Liver (tissue), 3 donors: ENCODE results near the gene FGD4.

ENCODE experiments used
- GABPA ChIP-seq, 2 donors: IDR thresholded peaks in 1 of 2; conservative IDR thresholded peaks in 1 of 2; 2 replicates each; pipeline ENCODE4 v1.6.1; 2016; ENCODE audit warnings: antibody characterized with exemption in 2 of 2, mild to moderate bottlenecking in 1 of 2, moderate library complexity in 1 of 2
- HNF4A ChIP-seq, 2 donors: conservative IDR thresholded peaks; 2 replicates each; pipeline ENCODE4 v1.6.1; 2016; ENCODE audit warnings: antibody characterized with exemption in 2 of 2, mild to moderate bottlenecking in 2 of 2
- RAD21 ChIP-seq, 2 donors: IDR thresholded peaks; 2 replicates each; pipeline ENCODE4 v1.6.1; 2016; ENCODE audit warnings: antibody characterized with exemption in 2 of 2, mild to moderate bottlenecking in 2 of 2
- SP1 ChIP-seq: IDR thresholded peaks from 2 replicates; pipeline ENCODE4 v1.6.1; 2018; ENCODE audit warnings: antibody characterized with exemption, mild to moderate bottlenecking
- TAF1 ChIP-seq: conservative IDR thresholded peaks from 2 replicates; pipeline ENCODE4 v1.6.1; 2016; ENCODE audit warnings: antibody characterized with exemption, mild to moderate bottlenecking
- YY1 ChIP-seq: IDR thresholded peaks from 2 replicates; pipeline ENCODE4 v1.6.1; 2016; ENCODE audit warnings: antibody characterized with exemption, mild to moderate bottlenecking
- TF ChIP-seq, protein P1 (sequence below): fragments of 150-350 bp; IDR thresholded peaks from 2 replicates; pipeline ENCODE4 v1.5.1; 2017; ENCODE audit warnings: improper control_type of control experiment, low read depth, low read length; ENCODE audit not compliant: missing input control
- TF ChIP-seq, protein P2 (sequence below): IDR thresholded peaks from 2 replicates; pipeline ENCODE4 v1.6.1; 2016; ENCODE audit warnings: antibody characterized with exemption
- TF ChIP-seq, protein P3 (sequence below): IDR thresholded peaks from 2 replicates; pipeline ENCODE4 v1.6.1; 2016; ENCODE audit warnings: antibody characterized with exemption
- TF ChIP-seq, protein P4 (sequence below): IDR thresholded peaks from 2 replicates; pipeline ENCODE4 v1.6.1; 2016; ENCODE audit warnings: antibody characterized with exemption
- donor health status: healthy.
- donor health status: healthy.

DNA sequence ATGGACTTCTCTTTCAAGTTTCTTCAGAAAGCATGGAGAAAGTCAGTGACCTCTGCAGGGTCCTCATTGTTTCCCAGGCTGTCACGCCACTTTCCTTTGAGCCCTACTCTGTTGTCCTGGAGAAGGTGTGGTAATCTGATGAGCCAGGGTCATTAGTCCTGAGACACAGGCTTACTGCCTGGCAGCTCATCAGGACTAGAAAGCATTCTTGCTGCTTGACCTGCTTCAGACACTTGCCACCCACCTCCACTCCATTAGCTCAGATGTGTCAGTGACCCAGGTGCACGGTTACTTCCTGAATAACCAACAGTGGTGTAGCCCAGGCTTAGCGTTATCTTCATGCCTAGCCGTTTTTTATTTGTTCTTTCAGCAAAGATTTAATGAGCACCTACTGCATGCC is 93.9 kb downstream of the FGD4 start:
- TF ChIP-seq YY1 (no peak), GABPA (IDR thresholded peaks at IDR 0.05 in 1 of 2, conservative IDR thresholded peaks at IDR 0.05 in 1 of 2) (no peak), RAD21 (IDR thresholded peaks at IDR 0.05) (no peak), SP1 (no peak), TAF1 (no peak), HNF4A (conservative IDR thresholded peaks at IDR 0.05) (no peak)
- TF ChIP-seq, protein P1, sequence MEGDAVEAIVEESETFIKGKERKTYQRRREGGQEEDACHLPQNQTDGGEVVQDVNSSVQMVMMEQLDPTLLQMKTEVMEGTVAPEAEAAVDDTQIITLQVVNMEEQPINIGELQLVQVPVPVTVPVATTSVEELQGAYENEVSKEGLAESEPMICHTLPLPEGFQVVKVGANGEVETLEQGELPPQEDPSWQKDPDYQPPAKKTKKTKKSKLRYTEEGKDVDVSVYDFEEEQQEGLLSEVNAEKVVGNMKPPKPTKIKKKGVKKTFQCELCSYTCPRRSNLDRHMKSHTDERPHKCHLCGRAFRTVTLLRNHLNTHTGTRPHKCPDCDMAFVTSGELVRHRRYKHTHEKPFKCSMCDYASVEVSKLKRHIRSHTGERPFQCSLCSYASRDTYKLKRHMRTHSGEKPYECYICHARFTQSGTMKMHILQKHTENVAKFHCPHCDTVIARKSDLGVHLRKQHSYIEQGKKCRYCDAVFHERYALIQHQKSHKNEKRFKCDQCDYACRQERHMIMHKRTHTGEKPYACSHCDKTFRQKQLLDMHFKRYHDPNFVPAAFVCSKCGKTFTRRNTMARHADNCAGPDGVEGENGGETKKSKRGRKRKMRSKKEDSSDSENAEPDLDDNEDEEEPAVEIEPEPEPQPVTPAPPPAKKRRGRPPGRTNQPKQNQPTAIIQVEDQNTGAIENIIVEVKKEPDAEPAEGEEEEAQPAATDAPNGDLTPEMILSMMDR: no peak
- TF ChIP-seq, protein P2, sequence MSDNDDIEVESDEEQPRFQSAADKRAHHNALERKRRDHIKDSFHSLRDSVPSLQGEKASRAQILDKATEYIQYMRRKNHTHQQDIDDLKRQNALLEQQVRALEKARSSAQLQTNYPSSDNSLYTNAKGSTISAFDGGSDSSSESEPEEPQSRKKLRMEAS: no peak
- TF ChIP-seq, protein P3, sequence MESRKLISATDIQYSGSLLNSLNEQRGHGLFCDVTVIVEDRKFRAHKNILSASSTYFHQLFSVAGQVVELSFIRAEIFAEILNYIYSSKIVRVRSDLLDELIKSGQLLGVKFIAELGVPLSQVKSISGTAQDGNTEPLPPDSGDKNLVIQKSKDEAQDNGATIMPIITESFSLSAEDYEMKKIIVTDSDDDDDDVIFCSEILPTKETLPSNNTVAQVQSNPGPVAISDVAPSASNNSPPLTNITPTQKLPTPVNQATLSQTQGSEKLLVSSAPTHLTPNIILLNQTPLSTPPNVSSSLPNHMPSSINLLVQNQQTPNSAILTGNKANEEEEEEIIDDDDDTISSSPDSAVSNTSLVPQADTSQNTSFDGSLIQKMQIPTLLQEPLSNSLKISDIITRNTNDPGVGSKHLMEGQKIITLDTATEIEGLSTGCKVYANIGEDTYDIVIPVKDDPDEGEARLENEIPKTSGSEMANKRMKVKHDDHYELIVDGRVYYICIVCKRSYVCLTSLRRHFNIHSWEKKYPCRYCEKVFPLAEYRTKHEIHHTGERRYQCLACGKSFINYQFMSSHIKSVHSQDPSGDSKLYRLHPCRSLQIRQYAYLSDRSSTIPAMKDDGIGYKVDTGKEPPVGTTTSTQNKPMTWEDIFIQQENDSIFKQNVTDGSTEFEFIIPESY: no peak
- TF ChIP-seq, protein P4, sequence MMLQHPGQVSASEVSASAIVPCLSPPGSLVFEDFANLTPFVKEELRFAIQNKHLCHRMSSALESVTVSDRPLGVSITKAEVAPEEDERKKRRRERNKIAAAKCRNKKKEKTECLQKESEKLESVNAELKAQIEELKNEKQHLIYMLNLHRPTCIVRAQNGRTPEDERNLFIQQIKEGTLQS: no peak
